Measurements from ENCODE around the gene ULK4. TPM values are rescaled to one million over a fixed set of nuclear protein-coding genes. Genes with fewer than 3 reads are reported as not detected.
"Not testable (repeated sequence)": the region's sequence is repeated elsewhere in the genome, so short reads cannot be mapped to it uniquely, and the experiment has no call there.

ULK4 gene
- total RNA-seq, 4 donors from 2014 or later, result 13.3 to 23.4 (median 17.9) TPM

DNA sequence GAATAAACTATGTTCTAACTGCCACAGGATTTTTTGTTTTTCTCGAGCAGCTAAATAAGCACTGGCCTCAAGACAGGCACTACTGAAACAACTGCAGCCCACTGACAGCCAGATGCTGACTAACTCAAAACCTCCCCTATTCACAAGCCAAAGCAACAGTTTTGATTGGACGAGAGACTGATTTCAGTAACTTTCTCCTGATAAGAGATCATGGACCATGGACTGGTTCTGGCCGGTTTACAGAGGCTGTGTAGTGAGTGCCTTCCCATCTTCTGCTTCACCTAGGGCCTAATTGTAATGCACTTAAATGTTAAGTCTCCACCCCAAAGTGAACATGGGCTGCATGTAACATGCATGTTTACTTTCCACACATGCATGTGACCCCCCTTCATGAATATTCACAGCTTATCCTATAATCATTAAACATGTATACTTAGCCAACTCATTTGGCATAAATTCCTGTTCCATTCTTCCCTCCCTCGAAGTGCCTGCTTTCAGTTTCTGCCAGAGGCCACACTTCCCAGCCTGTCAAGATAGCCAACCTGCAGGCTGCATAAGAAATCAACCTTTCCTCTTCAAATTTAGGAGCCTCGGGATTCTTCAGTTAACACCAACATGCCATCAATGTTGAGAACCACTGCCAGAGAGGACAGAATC lies 108.2 kb downstream of the ULK4 start:
- no peak overlapping the region for H3K27ac ChIP-seq
- TF ChIP-seq CTCF (IDR thresholded peaks at IDR 0.05), result no peak
- H3K9me3 ChIP-seq, result no peaks in the 10 kb centered on the region
- no peaks in the 10 kb centered on the region for H3K27me3 ChIP-seq
- H3K4me1 ChIP-seq, result no peaks in the 10 kb centered on the region
- WGBS, 2 donors, result 70 to 72% methylated on average over 5 of the region's 5 CpGs
- DNase-seq (ENCODE audit: low spot score in 2 of 2), result no peak
- H3K36me3 ChIP-seq, result no peaks in the 10 kb centered on the region
- no peak overlapping the region for H3K4me3 ChIP-seq

GRCh38 chr3:41848753-41849574 lies 112.9 kb downstream of the ULK4 start:
- H3K9me3 ChIP-seq, result no peaks in the 10 kb centered on the region
- peaks cover 0 to 4% (median 0%) of the 10 kb centered on the region in 3 donors for H3K36me3 ChIP-seq
- DNase-seq (ENCODE audit: low spot score in 2 of 2), result no peak
- H3K27ac ChIP-seq, result no peak overlapping the region
- TF ChIP-seq EP300 (IDR thresholded peaks at IDR 0.05) (no peak), CTCF (IDR thresholded peaks at IDR 0.05) (no peak), POLR2A (IDR thresholded peaks at IDR 0.05) (no peak)
- no peaks in the 10 kb centered on the region for H3K4me1 ChIP-seq
- 91 to 95% methylated on average over 6 of the region's 6 CpGs for WGBS, 2 donors
- H3K27me3 ChIP-seq, result no peaks in the 10 kb centered on the region
- no peak overlapping the region for H3K4me3 ChIP-seq

- Histone ChIP-seq H3K4me3 (no peak overlapping the region), H3K36me3 (peaks cover 0 to 10% (median 0%) of the 10 kb centered on the region in 3 donors), H3K27me3 (no peaks in the 10 kb centered on the region), H3K4me1 (no peaks in the 10 kb centered on the region), H3K9me3 (no peaks in the 10 kb centered on the region), H3K27ac (no peak overlapping the region)
- WGBS, 2 donors, result 84 to 100% methylated on average over 1 of the region's 1 CpG
- DNase-seq (ENCODE audit: low spot score in 2 of 2), result no peak
- no peak for TF ChIP-seq EP300 (IDR thresholded peaks at IDR 0.05)
- TF ChIP-seq POLR2A (IDR thresholded peaks at IDR 0.05), result no peak
- TF ChIP-seq CTCF (IDR thresholded peaks at IDR 0.05), result no peak
Measured at GRCh38 chr3:41847679-41848078, 114.2 kb downstream of the ULK4 start.

DNA sequence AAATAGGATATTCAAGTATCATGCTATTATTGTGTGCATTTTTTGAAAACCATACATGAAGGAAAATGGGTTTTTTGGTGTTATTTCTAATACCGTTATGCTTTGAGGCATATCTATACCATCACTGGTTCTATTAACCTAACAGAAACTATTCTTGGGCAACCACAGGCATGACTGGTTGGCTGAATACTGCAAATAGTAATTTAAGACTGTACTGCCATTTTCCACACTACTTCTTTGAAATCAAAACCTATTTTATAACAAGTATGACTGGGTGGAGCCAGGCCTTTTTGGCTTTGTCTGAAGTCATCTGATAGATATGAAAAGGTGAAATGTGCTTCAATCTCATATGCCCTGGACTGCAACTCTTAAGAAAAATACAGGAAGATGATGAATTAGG lies 115.1 kb downstream of the ULK4 start:
- peaks cover 0 to 10% (median 0%) of the 10 kb centered on the region in 3 donors for H3K36me3 ChIP-seq
- H3K4me3 ChIP-seq, result no peak overlapping the region
- H3K4me1 ChIP-seq, result no peaks in the 10 kb centered on the region
- no peak overlapping the region for H3K27ac ChIP-seq
- no peak for DNase-seq (ENCODE audit: low spot score in 2 of 2)
- no peaks in the 10 kb centered on the region for H3K9me3 ChIP-seq
- H3K27me3 ChIP-seq, result no peaks in the 10 kb centered on the region
- WGBS, 2 donors, result 92 to 95% methylated on average over 1 of the region's 1 CpG
- TF ChIP-seq CTCF (IDR thresholded peaks at IDR 0.05) (no peak), EP300 (IDR thresholded peaks at IDR 0.05) (no peak), POLR2A (IDR thresholded peaks at IDR 0.05) (no peak)

DNA sequence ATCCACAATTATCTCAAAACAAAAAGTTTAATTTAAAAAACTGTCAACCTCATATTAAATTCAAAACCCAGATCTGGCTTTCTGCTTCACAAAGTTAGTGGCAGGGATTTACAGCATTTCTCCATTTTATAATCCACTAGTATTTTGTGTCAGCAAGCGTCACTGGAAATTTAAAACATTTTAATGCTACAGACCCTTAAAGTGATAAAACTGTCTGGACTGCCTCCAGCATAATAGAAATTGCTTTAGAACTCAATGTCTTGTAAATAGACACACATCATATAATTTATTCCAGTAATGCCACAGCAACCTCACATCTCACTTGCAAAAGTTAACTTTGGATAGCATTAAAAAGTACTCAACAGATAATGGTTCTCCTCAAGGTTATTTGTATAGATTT lies 116.1 kb downstream of the ULK4 start:
- 80 to 81% methylated on average over 1 of the region's 1 CpG for WGBS, 2 donors

GRCh38 chr3:41844256-41844655 lies 117.6 kb downstream of the ULK4 start:
- 98 to 100% methylated on average over 2 to 14 of the region's 24 CpGs for WGBS, 2 donors
- peaks cover 0 to 17% (median 0%) of the 10 kb centered on the region in 4 donors for H3K9me3 ChIP-seq
- not testable (repeated sequence) for DNase-seq (ENCODE audit: low spot score in 2 of 2); H3K27ac ChIP-seq; H3K4me1 ChIP-seq; H3K36me3 ChIP-seq; H3K27me3 ChIP-seq; H3K4me3 ChIP-seq

More for the DNA sequence above, 116.1 kb downstream of the ULK4 start:
- no peak for TF ChIP-seq EP300 (IDR thresholded peaks at IDR 0.05)
- TF ChIP-seq CTCF (IDR thresholded peaks at IDR 0.05), result no peak
- TF ChIP-seq POLR2A (IDR thresholded peaks at IDR 0.05), result no peak
- no peak overlapping the region for H3K27ac ChIP-seq
- H3K9me3 ChIP-seq, result peaks cover 0 to 6% (median 0%) of the 10 kb centered on the region in 4 donors
- no peaks in the 10 kb centered on the region for H3K4me1 ChIP-seq
- H3K27me3 ChIP-seq, result no peaks in the 10 kb centered on the region
- no peak overlapping the region for H3K4me3 ChIP-seq
- peaks cover 0 to 10% (median 0%) of the 10 kb centered on the region in 3 donors for H3K36me3 ChIP-seq
- no peak for DNase-seq (ENCODE audit: low spot score in 2 of 2)

- not testable (repeated sequence) for H3K36me3 ChIP-seq; H3K4me1 ChIP-seq; DNase-seq (ENCODE audit: low spot score in 2 of 2); H3K27me3 ChIP-seq; H3K4me3 ChIP-seq; H3K27ac ChIP-seq
- WGBS, 2 donors, result 95 to 97% methylated on average over 33 to 50 of the region's 52 CpGs
- peaks cover 0 to 17% (median 0%) of the 10 kb centered on the region in 4 donors for H3K9me3 ChIP-seq
Measured at GRCh38 chr3:41840936-41841668, 120.8 kb downstream of the ULK4 start.

Measured in tibial nerve (tissue), 4 donors.